Activated CD4-positive, alpha-beta T cell treated with anti-CD3 and anti-CD28 coated beads for 48 hours (primary cell): ENCODE data around the gene PTPRG.

ENCODE experiments used
- DNase-seq: peaks from one replicate; pipeline ENCODE4 v3.0.0-alpha.2; 2020

PTPRG gene

GRCh38 chr3:62211675-62212429 is 650.5 kb downstream of the PTPRG start:
- no peak for DNase-seq

- no peak for DNase-seq
These were observed 653.5 kb downstream of the PTPRG start for GRCh38 chr3:62214850-62215249.

GRCh38 chr3:62220616-62221015 is 659.2 kb downstream of the PTPRG start:
- DNase-seq = no peak

DNA sequence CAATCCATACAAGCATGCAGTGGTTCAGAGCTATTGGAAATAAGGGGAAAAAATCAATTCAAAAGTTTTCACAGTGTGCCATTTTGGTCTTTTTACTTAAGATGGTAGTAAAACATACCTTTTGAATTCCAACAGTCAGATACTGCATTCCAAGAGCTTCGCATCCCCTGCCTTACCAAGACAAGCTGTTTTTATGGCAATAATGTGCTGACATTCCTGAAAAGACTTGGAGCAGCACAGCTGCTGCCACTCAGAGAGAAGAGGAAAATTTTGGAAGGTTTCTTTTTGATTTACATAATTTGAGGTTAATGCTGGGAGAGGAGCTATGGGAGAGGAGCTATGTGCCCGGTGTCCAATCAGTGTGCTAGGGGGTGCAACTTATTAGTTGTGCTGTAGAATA is 663.7 kb downstream of the PTPRG start:
- DNase-seq = no peak

DNA sequence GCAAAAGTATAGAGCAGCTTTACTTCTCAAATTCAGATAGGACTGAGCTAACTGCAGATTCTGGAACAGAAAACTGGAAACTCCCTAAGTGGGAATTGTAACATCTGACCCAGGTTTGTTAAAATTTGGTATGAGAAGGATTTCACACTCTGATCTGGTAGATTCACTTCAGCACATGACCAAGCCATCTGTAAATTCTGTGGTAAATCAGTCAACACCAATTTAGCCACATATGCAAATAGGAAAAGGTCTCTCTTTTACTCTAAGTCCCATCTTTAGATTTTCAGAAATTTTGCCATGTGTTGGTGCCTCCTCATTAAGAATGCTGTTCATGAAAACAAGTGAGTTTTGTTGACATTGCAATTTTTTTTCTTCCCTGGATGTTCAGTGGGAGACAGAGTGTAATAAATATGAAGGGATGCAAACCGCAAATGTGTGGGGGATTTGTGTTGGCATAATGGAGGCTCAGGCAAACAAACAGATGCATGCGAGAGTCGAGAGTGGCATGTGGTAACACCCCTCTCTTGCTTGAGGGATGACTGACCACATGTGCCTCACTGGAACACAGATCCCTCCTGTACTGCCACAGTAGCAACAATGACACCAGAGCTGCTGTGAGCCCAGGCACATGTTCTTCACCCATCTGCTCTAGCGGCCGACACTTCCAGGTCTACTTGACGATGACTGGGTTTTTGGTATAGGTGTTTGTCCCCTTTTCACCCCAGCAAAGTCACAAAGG is 665.4 kb downstream of the PTPRG start:
- no peak for DNase-seq

- no peak for DNase-seq
These were observed 667.1 kb downstream of the PTPRG start for GRCh38 chr3:62228467-62228866.

GRCh38 chr3:62229211-62229610 is 667.8 kb downstream of the PTPRG start:
- no peak for DNase-seq

DNA sequence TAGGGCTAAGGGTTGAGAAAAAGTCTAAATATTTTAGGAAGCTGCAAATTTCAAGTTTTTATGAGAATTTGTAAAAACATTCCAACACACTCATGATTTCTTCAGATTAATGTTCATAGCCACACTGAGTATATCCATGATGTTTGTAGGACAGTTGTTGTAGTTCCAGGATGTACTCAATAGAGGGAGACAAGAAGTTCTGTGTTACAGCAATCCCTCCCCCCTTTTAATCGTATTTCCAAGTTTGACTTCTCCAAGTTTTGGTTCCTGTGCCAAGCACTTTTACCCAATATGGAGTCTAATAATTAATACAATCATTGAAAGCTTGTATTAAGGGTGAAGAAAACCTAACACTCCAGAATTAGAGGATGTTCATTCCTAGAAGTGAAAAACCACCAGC is 668.5 kb downstream of the PTPRG start:
- no peak for DNase-seq

DNA sequence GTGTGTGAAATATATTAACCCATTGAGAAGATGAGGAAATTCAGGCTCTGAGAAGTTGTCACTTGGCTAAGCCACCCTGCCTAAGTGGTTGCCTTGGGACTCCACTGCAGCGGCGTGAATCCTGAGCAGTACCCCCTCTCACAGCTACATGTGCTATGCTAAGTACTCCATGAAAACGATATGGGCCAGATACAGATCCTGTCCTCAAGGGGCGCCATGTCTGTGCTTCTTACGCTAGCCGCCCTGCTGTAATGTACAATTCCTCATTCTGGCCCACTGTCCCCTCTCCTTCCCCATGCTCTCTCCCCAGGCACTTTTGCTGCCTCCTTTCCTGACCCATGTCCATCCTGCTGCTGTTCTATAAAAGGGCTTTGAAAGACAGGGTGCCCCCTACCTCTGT is 671.7 kb downstream of the PTPRG start:
- DNase-seq = no peak

- no peak for DNase-seq
These were observed 674.6 kb downstream of the PTPRG start for GRCh38 chr3:62236016-62236415.

GRCh38 chr3:62237286-62237948 is 676.0 kb downstream of the PTPRG start:
- DNase-seq = no peak

- DNase-seq = no peak
These were observed 676.6 kb downstream of the PTPRG start for GRCh38 chr3:62238003-62238402.

GRCh38 chr3:62238431-62238830 is 677.1 kb downstream of the PTPRG start:
- no peak for DNase-seq

GRCh38 chr3:62241279-62241678 is 679.9 kb downstream of the PTPRG start:
- no peak for DNase-seq

DNA sequence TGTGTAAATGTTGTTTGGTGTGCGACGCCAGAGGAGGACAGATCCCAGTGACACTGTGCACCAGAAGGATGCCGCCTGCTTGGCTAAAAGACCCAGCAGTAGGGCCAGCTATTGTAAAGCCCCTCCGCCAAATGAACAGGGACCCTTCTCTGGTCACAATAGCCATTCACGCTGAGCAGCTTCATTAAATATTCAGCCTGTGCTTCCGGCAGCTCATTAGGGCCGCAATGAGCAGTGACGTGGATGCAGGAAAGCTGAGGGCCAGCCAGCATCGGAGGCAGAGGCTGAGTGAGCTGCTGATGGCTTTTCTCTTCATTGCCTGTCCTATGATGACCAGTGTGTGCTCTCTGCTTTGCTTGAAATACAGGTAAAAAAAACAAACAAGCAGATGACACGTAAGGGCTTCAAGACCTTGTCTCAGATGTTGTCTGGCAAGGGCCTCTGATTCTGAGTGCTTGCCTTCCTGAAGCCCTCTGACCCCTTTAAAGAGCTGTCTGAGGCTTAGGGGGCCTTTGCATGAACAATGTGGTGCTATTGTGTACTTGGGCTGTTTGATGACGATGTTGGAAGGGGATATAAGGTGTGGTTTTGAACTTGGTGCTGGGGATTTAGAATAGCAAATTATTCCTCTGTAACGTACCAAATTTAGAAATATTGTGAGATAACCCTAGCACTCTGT is 681.6 kb downstream of the PTPRG start:
- DNase-seq = no peak

DNA sequence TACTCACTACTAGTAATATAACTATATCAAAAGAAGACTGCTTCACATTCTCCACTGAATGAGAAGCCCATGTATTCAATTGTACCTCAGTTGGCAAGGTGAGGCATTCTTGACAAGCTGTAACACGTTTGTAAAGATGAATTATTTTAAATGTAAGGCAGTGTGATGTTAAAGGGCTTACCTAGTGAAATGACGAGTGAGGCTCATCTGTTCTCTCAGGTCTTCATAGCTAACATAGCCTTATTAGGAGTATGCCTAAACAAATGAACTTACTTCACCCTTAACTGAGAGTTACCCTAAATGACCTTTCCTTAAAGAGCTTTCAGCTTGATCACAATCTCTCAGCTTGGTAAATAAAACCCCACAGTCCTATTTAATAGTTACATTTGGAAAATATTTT is 684.7 kb downstream of the PTPRG start:
- DNase-seq = no peak

GRCh38 chr3:62246985-62247384 is 685.6 kb downstream of the PTPRG start:
- DNase-seq = no peak

GRCh38 chr3:62248734-62249483 is 687.5 kb downstream of the PTPRG start:
- no peak for DNase-seq

DNA sequence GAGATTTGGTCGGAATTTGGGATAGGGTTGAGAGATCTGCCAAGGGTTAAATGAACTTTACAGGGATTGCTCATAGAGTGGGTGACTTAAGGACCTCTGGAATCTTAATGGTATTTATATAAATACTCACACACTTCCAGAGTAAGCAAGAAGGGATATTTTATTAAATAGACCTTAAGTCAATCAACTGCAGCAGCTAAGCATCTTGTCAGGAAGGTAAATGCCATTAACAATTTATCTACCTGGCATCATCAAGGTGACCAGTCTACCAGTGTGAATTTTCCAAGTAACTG is 688.1 kb downstream of the PTPRG start:
- DNase-seq = no peak

- DNase-seq = no peak
These were observed 688.6 kb downstream of the PTPRG start for GRCh38 chr3:62249855-62250543.

- no peak for DNase-seq
These were observed 691.2 kb downstream of the PTPRG start for GRCh38 chr3:62252438-62253157.

DNA sequence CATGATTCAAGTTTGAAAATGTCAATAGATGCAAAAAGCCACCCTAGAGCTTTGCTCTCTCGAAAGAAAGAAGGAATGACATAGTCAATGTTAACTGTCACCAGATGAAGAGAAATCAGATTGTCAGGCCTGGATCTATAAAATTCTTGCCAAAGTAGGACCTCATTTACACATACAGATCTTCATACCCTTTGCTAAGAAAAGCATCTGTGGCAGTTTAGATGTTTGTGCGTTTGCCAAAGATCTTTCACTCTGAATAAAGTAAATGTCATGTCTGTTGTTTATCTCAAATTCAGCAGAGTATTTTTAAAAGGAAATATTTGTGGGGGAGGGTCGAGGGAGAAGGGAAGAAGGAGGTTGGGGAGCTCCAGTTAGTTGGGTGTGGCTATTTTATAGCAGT is 692.6 kb downstream of the PTPRG start:
- DNase-seq = no peak
